ENCODE data around the gene FAM13A. TPM values are rescaled to one million over a fixed set of nuclear protein-coding genes. Genes with fewer than 3 reads are reported as not detected.

Gene FAM13A
- total and polyA plus RNA-seq, 2 of the 4 experiments (the other 2 are of a cell fraction): 13.1 to 22.0 TPM

DNA sequence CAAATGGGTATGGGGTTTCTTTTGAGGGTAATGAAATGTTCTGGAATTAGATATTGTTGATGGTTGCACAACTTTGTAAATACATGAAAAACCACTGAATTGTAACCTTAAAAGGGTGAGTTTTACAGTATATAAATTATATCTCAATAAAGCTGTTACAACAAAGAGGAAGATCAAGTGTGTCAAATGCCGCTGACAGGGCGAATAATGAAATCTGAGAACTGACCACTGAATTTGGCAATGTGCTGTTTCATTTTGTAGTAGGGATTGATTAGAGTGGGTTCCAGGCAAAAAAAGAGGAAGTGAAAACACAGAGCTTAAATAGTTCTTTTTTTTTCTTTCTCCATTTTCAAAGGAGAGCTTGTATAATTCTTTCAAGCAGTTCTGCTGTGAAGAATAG is 198.2 kb downstream of the FAM13A start:
- H2BK15ac ChIP-seq (ENCODE audit: low read depth, low read length): no peak overlapping the region
- no peaks in the 10 kb centered on the region for H3K27me3 ChIP-seq (ENCODE audit: control insufficient read depth, insufficient read depth, low read length)
- no peak overlapping the region for H2AFZ ChIP-seq (replicated peaks; ENCODE audit: low read length, poor library complexity)
- no TSS peak for BruUV-seq (replicated peaks)
- no peaks in the 10 kb centered on the region for H4K20me1 ChIP-seq (ENCODE audit: insufficient read depth, low read length)
- ATAC-seq (ENCODE audit: low read depth) (no peak), DNase-seq (no peak)
- 50% methylated on average over 2 of the region's 2 CpGs; no CpG with 5 or more reads in 1 of the 2 experiments for WGBS, 2 experiments (ENCODE audit: extremely low coverage in 2 of 2, insufficient read length in 1 of 2)
- dilution Hi-C loops (cut with HindIII; ENCODE audit: low sequenced_read_pairs, unreplicated experiment) (no loop called here), in situ Hi-C loops (cut with MboI; ENCODE audit: low sequenced_read_pairs) (no loop called here), intact Hi-C loops (cut with micrococcal nuclease) (no loop called here)
- no peak overlapping the region for H2BK20ac ChIP-seq (ENCODE audit: low read depth, low read length)
- H3K56ac ChIP-seq (ENCODE audit: extremely low read depth, insufficient read depth, low read length): no peak overlapping the region
- H3K9me1 ChIP-seq (ENCODE audit: insufficient read depth, low read length): no peaks in the 10 kb centered on the region; the same call in 1 of the 2 replicates
- H2BK120ac ChIP-seq (ENCODE audit: low read depth, low read length): no peak overlapping the region
- H3K14ac ChIP-seq (replicated peaks; ENCODE audit: low read depth, low read length): no peak overlapping the region
- no peaks in the 10 kb centered on the region for H3K36me3 ChIP-seq (ENCODE audit: control insufficient read depth, insufficient read depth, low read length)
- H3K27ac ChIP-seq (ENCODE audit: insufficient read depth, low read length): no peak overlapping the region
- no peak overlapping the region for H3K4ac ChIP-seq (ENCODE audit: low read depth, low read length)
- no peak overlapping the region for H3K4me3 ChIP-seq (ENCODE audit: insufficient read depth, low read depth, low read length)
- no peak overlapping the region; the same call in 1 of the 2 replicates for H3K18ac ChIP-seq (ENCODE audit: low read depth, low read length)
- H2BK5ac ChIP-seq (ENCODE audit: low read depth, low read length, poor library complexity, severe bottlenecking): no peak overlapping the region
- H2AK5ac ChIP-seq (ENCODE audit: low read depth, low read length): no peak overlapping the region
- no peaks in the 10 kb centered on the region for H3K79me1 ChIP-seq (ENCODE audit: low read depth in 1 of 2, low read length in 2 of 2)
- H4K5ac ChIP-seq (ENCODE audit: low read depth, low read length): no peak overlapping the region
- ChIA-PET CTCF (no interaction called here), POLR2A (ENCODE audit: unreplicated experiment) (no interaction called here)
- H3K23ac ChIP-seq (ENCODE audit: low read depth, low read length): no peak overlapping the region
- TF ChIP-seq NFE2L2 (IDR thresholded peaks at IDR 0.05; ENCODE audit: low read depth, low read length) (no peak), RAD21 (IDR thresholded peaks at IDR 0.05; ENCODE audit: low read length) (no peak)
- no peak overlapping the region for H4K91ac ChIP-seq (ENCODE audit: insufficient read depth, low read depth, low read length)
- no peak overlapping the region for H2AK9ac ChIP-seq (replicated peaks; ENCODE audit: low read depth, low read length, poor library complexity)
- H4K8ac ChIP-seq (ENCODE audit: low read depth in 2 of 2, low read length in 2 of 2): no peak overlapping the region
- peaks cover 15% of the 10 kb centered on the region for H3K4me1 ChIP-seq (ENCODE audit: control insufficient read depth, insufficient read depth, low read length)
- H3K4me2 ChIP-seq (ENCODE audit: low read depth, low read length): no peak overlapping the region
- H3K9me3 ChIP-seq (ENCODE audit: control insufficient read depth, insufficient read depth, low read length): no peaks in the 10 kb centered on the region
- no peak overlapping the region for H3K9ac ChIP-seq (ENCODE audit: low read depth, low read length)

Measured in IMR-90 (cell line).